Endometrium (tissue), 2 donors: Measurements from ENCODE around the gene TMEM239.

ENCODE experiments used
- FAIRE-seq: peaks from 2 replicates; lab custom pipeline; 2012; peaks lifted over from hg19 to GRCh38; lab: Jason Lieb, UNC
- donor health status: control.
- donor health status: control.

TMEM239 gene

GRCh38 chr20:2851086-2851485 lies 34.9 kb downstream of the TMEM239 start:
- FAIRE-seq = no peak

GRCh38 chr20:2858591-2858990 lies 42.4 kb downstream of the TMEM239 start:
- FAIRE-seq = no peak

- FAIRE-seq = no peak
Observed at GRCh38 chr20:2859330-2860121, 43.4 kb downstream of the TMEM239 start.

GRCh38 chr20:2864626-2865025 lies 48.5 kb downstream of the TMEM239 start:
- FAIRE-seq = no peak

GRCh38 chr20:2865101-2865500 lies 48.9 kb downstream of the TMEM239 start:
- FAIRE-seq = no peak

- FAIRE-seq = no peak
Observed at GRCh38 chr20:2865630-2866029, 49.5 kb downstream of the TMEM239 start.

GRCh38 chr20:2866236-2866635 lies 50.1 kb downstream of the TMEM239 start:
- no peak for FAIRE-seq

- FAIRE-seq = no peak
Observed at GRCh38 chr20:2867081-2867864, 51.1 kb downstream of the TMEM239 start.
